WTC11 (cell line): Measurements from ENCODE around the gene NOXO1.

ENCODE experiments used
- CBFB ChIP-seq: sonication (generic); formaldehyde crosslinking; IDR thresholded peaks from 2 replicates; pipeline ENCODE4 v1.8.1; 2022; ENCODE audit warnings: mild to moderate bottlenecking, low read depth, missing genetic modification reagents
- CREB1 ChIP-seq: sonication (generic); formaldehyde crosslinking; IDR thresholded peaks from 2 replicates; pipeline ENCODE4 v1.8.0; 2023; ENCODE audit warnings: mild to moderate bottlenecking, missing genetic modification reagents
- CTCF ChIP-seq: fragments of 200-600 bp; IDR thresholded peaks from 2 replicates; pipeline ENCODE4 v1.8.0; 2022; ENCODE audit warnings: antibody characterized with exemption
- MLX ChIP-seq: sonication (generic); formaldehyde crosslinking; IDR thresholded peaks from 2 replicates; pipeline ENCODE4 v1.8.1; 2023; ENCODE audit warnings: mild to moderate bottlenecking, missing genetic modification reagents, moderate library complexity
- ZNF423 ChIP-seq: fragments of 250-450 bp; sonication (Bioruptor Pico); IDR thresholded peaks from 2 replicates; pipeline ENCODE4 v2.1.2; 2022; ENCODE audit warnings: mild to moderate bottlenecking, moderate library complexity
- TF ChIP-seq, protein P1 (sequence below): sonication (generic); formaldehyde crosslinking; IDR thresholded peaks from 2 replicates; pipeline ENCODE4 v1.8.0; 2022; ENCODE audit warnings: mild to moderate bottlenecking, missing genetic modification reagents

DNA sequence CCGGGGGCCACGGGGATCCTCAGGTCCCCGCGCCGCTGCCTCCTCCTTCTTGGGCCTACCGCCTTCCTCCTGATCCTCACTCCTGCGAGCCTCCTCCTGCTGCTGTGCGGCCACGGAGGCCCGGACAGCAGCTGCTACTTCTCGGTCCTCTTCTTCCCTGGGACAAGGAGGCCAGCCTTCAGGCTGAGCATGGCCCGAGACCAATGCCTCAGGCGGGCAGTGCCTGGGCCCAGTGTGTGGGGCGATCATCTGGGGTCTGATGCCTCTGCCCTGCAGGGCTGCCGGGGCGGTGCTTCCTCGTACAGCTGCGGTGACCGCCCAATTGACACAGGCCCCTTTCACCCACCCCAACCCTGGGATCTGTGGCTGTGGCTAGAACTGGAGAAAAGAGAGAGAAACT, 19.8 kb upstream of the NOXO1 start:
- no peak for TF ChIP-seq CTCF
- TF ChIP-seq ZNF423 (CRISPR knock-in tag), result no peak
- TF ChIP-seq, protein P1, sequence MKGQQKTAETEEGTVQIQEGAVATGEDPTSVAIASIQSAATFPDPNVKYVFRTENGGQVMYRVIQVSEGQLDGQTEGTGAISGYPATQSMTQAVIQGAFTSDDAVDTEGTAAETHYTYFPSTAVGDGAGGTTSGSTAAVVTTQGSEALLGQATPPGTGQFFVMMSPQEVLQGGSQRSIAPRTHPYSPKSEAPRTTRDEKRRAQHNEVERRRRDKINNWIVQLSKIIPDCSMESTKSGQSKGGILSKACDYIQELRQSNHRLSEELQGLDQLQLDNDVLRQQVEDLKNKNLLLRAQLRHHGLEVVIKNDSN (CRISPR knock-in tag), result no peak
- TF ChIP-seq CBFB (CRISPR knock-in tag), result no peak
- TF ChIP-seq CREB1, result no peak
- no peak for TF ChIP-seq MLX (CRISPR knock-in tag)
